ENCODE results near the gene GRHPR. TPM values are rescaled to one million over a fixed set of nuclear protein-coding genes. Genes with fewer than 3 reads are reported as not detected.

Gene GRHPR
- total and polyA plus RNA-seq, 12 donors: 61.5 to 151 (median 114) TPM

DNA sequence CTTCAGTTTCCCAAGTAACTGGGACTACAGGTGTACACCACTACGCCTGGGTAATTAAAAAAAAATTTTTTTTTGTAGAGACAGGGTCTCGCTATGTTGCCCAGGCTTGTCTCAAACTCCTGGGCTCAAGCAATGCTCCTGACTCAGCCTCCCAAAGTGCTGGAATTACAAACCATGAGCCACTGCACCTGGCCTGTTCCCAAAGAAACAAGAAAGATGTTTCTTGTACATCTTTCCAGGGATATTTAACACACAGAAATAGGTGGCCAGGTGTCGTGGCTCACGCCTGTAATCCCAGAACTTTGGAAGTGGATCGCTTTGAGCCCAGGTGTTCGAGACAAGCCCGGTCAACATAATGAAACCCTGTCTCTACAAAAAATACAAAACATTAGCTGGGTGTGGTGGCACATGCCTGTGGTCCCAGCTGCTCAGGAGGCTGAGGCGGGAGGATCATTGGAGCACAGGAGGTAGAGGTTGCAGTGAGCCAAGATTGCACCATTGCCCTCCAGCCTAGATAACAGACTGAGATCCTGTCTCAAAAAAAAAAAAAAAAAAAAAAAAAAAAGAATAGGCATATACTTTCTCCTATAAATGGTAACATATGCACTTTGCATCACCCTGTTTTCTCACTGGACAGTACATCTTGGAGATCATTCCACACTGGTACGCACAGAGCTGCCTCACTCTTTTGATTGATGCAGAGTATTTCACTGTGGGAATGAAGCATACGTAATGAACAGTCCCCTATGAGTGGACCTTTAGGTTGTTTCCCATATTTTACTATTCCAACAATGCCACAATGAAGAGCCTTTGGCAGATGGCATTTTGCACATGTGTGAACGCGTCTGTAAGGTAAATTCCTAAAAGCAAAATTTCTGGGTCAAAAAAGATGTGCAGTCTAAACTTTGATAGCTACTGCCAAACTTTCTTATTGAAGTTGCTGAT lies 2.0 kb upstream of the GRHPR start:
- Histone ChIP-seq H3K27ac (no peak overlapping the region), H3K4me3 (no peak overlapping the region), H3K4me1 (peaks cover 14 to 35% (median 30%) of the 10 kb centered on the region in 9 donors), H3K9me3 (no peaks in the 10 kb centered on the region), H3K36me3 (peaks cover 0 to 8% (median 0%) of the 10 kb centered on the region in 9 donors), H3K27me3 (no peaks in the 10 kb centered on the region)
- intact Hi-C loops (cut with DNase I): loop anchor here in 2 of 10 donors (5.0 kb wide), 1 partner anchor 47 kb away; the partner anchor contains the start of gene ZBTB5 (in 2 of the 2)
- DNase-seq (no peak), ATAC-seq (no peak)
- no peak for TF ChIP-seq CTCF (IDR thresholded peaks at IDR 0.05)
- 86 to 97% methylated on average over 12 of the region's 12 CpGs for WGBS, 2 donors

DNA sequence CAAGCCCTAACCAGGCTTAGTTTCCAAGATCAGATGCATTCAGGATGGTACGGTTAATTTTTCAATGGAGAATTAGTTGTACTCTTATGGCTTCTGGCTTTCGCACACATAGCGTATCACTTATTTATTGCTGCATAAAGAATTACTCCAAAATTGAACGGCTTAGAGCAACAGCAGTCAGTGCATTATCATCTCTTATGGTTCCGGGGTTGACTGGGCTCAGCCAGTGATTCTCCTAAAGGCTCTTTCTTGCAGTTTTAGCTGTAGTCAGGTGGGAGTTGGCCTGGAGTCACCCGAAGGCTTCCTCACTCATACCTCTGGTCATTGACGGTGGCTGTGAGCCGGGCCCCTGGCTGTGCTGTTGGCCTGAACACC lies 595 bp upstream of the GRHPR start:
- Histone ChIP-seq H3K36me3 (peaks cover 0 to 21% (median 14%) of the 10 kb centered on the region in 9 donors), H3K27me3 (no peaks in the 10 kb centered on the region), H3K4me1 (peaks cover 14 to 34% (median 30%) of the 10 kb centered on the region in 9 donors), H3K4me3 (peak overlapping the region; percentile 72 to 99 (median 86)), H3K27ac (peak overlapping the region; percentile 51 to 92 (median 91)), H3K9me3 (no peaks in the 10 kb centered on the region)
- 59 to 62% methylated on average over 8 of the region's 8 CpGs for WGBS, 2 donors
- intact Hi-C loops (cut with DNase I): loop anchor here in 4 of 10 donors (1.0 to 5.0 kb wide), 3 partner anchors 44 to 45 kb away; partner anchors contain the start of gene ZBTB5 (in 2 of the 4)
- peak in 1 of 2 donors; percentile 34 for DNase-seq
- peak in 6 of 8 donors; percentile 6 to 60 (median 53) for ATAC-seq
- no peak for TF ChIP-seq CTCF (IDR thresholded peaks at IDR 0.05)

GRCh38 chr9:37423508-37423907 lies 1.0 kb downstream of the GRHPR start:
- Histone ChIP-seq H3K36me3 (peaks cover 0 to 37% (median 28%) of the 10 kb centered on the region in 9 donors), H3K27ac (peak overlapping the region in 5 of 10 donors; percentile 11 to 92 (median 92)), H3K9me3 (no peaks in the 10 kb centered on the region), H3K27me3 (no peaks in the 10 kb centered on the region), H3K4me1 (peaks cover 14 to 34% (median 30%) of the 10 kb centered on the region in 9 donors), H3K4me3 (peak overlapping the region; percentile 72 to 99 (median 86))
- no peak for TF ChIP-seq CTCF (IDR thresholded peaks at IDR 0.05)
- intact Hi-C loops (cut with DNase I): loop anchor here in 3 of 10 donors (2.0 to 5.0 kb wide), 2 partner anchors 43 to 44 kb away; partner anchors contain the start of gene ZBTB5 (in 2 of the 3)
- 63 to 66% methylated on average over 2 of the region's 2 CpGs for WGBS, 2 donors
- ATAC-seq: no peak
- DNase-seq: no peak

- H3K36me3 ChIP-seq: peaks cover 0 to 45% (median 29%) of the 10 kb centered on the region in 9 donors
- TF ChIP-seq CTCF (IDR thresholded peaks at IDR 0.05): no peak
- DNase-seq (no peak), ATAC-seq (peak in 2 of 8 donors; percentile 11 to 28)
- H3K4me3 ChIP-seq: peak overlapping the region in 4 of 10 donors; percentile 80 to 99 (median 86)
- H3K27me3 ChIP-seq: no peaks in the 10 kb centered on the region
- H3K9me3 ChIP-seq: no peaks in the 10 kb centered on the region
- intact Hi-C loops (cut with DNase I): loop anchor here in 2 of 10 donors (5.0 kb wide), 1 partner anchor 43 kb away; the partner anchor contains the start of gene ZBTB5 (in 2 of the 2)
- peak overlapping the region in 1 of 10 donors; percentile 11 for H3K27ac ChIP-seq
- peaks cover 14 to 34% (median 30%) of the 10 kb centered on the region in 9 donors for H3K4me1 ChIP-seq
- WGBS, 2 donors: 52 to 59% methylated on average over 8 of the region's 8 CpGs
These were observed 1.7 kb downstream of the GRHPR start for GRCh38 chr9:37424204-37424685.
